Mesenchymal stem cell (in vitro differentiated cells and primary cell): ENCODE measurements around the gene NAT10.

ENCODE experiments used
- DNase-seq: peaks from one replicate; pipeline ENCODE4 v3.0.0-alpha.2; 2013
- H2AFZ ChIP-seq: one replicate; pipeline ENCODE4 v1.6.1; 2013; ENCODE audit warnings: low read depth, mild to moderate bottlenecking, control low read depth, inconsistent platforms, low read length, moderate library complexity
- H2AK5ac ChIP-seq: 2 replicates; pipeline ENCODE4 v1.6.1; 2013; ENCODE audit warnings: low read length, moderate library complexity, mild to moderate bottlenecking, inconsistent platforms; ENCODE audit not compliant: severe bottlenecking
- H2BK120ac ChIP-seq: one replicate; pipeline ENCODE4 v1.6.1; 2013; ENCODE audit warnings: low read depth, mild to moderate bottlenecking, inconsistent platforms, low read length, moderate library complexity
- H2BK12ac ChIP-seq, 2 experiments: one replicate each; pipeline ENCODE4 v1.6.1; 2013; ENCODE audit warnings: inconsistent platforms in 2 of 2, low read length in 2 of 2, mild to moderate bottlenecking in 2 of 2, moderate library complexity in 2 of 2, control low read depth in 1 of 2
- H2BK15ac ChIP-seq: one replicate; pipeline ENCODE4 v1.6.1; 2013; ENCODE audit warnings: mild to moderate bottlenecking, low read depth, inconsistent platforms; ENCODE audit not compliant: poor library complexity, severe bottlenecking
- H2BK5ac ChIP-seq: 2 replicates; pipeline ENCODE4 v1.6.1; 2013; ENCODE audit warnings: low read depth, mild to moderate bottlenecking, low read length, control low read depth, inconsistent platforms; ENCODE audit not compliant: poor library complexity, severe bottlenecking
- H3K14ac ChIP-seq, 2 experiments: one replicate each; pipeline ENCODE4 v1.6.1; 2013; ENCODE audit warnings: inconsistent platforms in 2 of 2, low read length in 2 of 2, control low read depth in 1 of 2, mild to moderate bottlenecking in 1 of 2, moderate library complexity in 1 of 2
- H3K18ac ChIP-seq, 2 experiments: one replicate each; pipeline ENCODE4 v1.6.1; 2013; ENCODE audit warnings: inconsistent platforms in 2 of 2, low read length in 2 of 2, control low read depth in 1 of 2, low read depth in 1 of 2, mild to moderate bottlenecking in 1 of 2
- H3K23ac ChIP-seq, 2 experiments: one replicate each; pipeline ENCODE4 v1.6.1; 2013; ENCODE audit warnings: inconsistent platforms in 2 of 2, low read length in 2 of 2, mild to moderate bottlenecking in 2 of 2, moderate library complexity in 2 of 2, control low read depth in 1 of 2
- H3K27ac ChIP-seq: 2 replicates; pipeline ENCODE4 v1.5.1; 2013; ENCODE audit warnings: mild to moderate bottlenecking, moderate library complexity, low read length, control low read depth, inconsistent platforms; ENCODE audit not compliant: poor library complexity, severe bottlenecking
- H3K27me3 ChIP-seq, 2 experiments: 2 replicates each; pipeline versions ENCODE4 v1.6.1 to v1.7.0; 2013; ENCODE audit warnings: low read length in 2 of 2, mild to moderate bottlenecking in 2 of 2, moderate library complexity in 2 of 2, control low read depth in 1 of 2, inconsistent platforms in 1 of 2; ENCODE audit not compliant: control insufficient read depth in 1 of 2, insufficient read depth in 1 of 2
- H3K36me3 ChIP-seq, 2 experiments: 2 replicates each; pipeline versions ENCODE4 v1.6.1 to v1.7.0; 2013; ENCODE audit warnings: low read length in 2 of 2, control low read depth in 1 of 2, inconsistent platforms in 1 of 2, low read depth in 1 of 2, mild to moderate bottlenecking in 1 of 2; ENCODE audit not compliant: insufficient read depth in 2 of 2, control insufficient read depth in 1 of 2
- H3K4ac ChIP-seq, 2 experiments: one replicate each; pipeline ENCODE4 v1.6.1; 2013; ENCODE audit warnings: inconsistent platforms in 2 of 2, low read length in 2 of 2, mild to moderate bottlenecking in 2 of 2, moderate library complexity in 2 of 2, control low read depth in 1 of 2, low read depth in 1 of 2
- H3K4me1 ChIP-seq: 2 replicates; pipeline ENCODE4 v1.6.1; 2013; ENCODE audit warnings: low read depth, low read length, control low read depth; ENCODE audit not compliant: control insufficient read depth, insufficient read depth
- H3K4me2 ChIP-seq: 2 replicates; pipeline ENCODE4 v1.6.1; 2013; ENCODE audit warnings: low read length, mild to moderate bottlenecking, inconsistent platforms; ENCODE audit not compliant: poor library complexity, severe bottlenecking
- H3K4me3 ChIP-seq, 2 experiments: 2 replicates each; pipeline versions ENCODE4 v1.5.1 to v1.7.0; 2013; ENCODE audit warnings: low read length in 2 of 2, mild to moderate bottlenecking in 2 of 2, control low read depth in 1 of 2, low read depth in 1 of 2; ENCODE audit not compliant: insufficient read depth in 1 of 2
- H3K79me1 ChIP-seq: replicated peaks from 2 replicates; pipeline ENCODE4 v1.6.1; 2013; ENCODE audit warnings: mild to moderate bottlenecking, control low read depth, low read length, inconsistent platforms; ENCODE audit not compliant: poor library complexity, severe bottlenecking
- H3K9ac ChIP-seq: 2 replicates; pipeline ENCODE4 v1.7.0; 2013; ENCODE audit warnings: mild to moderate bottlenecking, low read length, moderate library complexity
- H3K9me3 ChIP-seq: 2 replicates; pipeline ENCODE4 v1.7.0; 2013; ENCODE audit warnings: mild to moderate bottlenecking, low read length; ENCODE audit not compliant: control insufficient read depth
- H4K8ac ChIP-seq: one replicate; pipeline ENCODE4 v1.6.1; 2013; ENCODE audit warnings: inconsistent platforms, mild to moderate bottlenecking, low read length, moderate library complexity
- H4K91ac ChIP-seq: one replicate; pipeline ENCODE4 v1.6.1; 2013; ENCODE audit warnings: mild to moderate bottlenecking, low read length, inconsistent platforms
- WGBS: methylation state at CpG from one replicate; pipeline ENCODE4 v1.1.7; 2013; ENCODE audit warnings: mixed read lengths; 5-methylcytosine and 5-hydroxymethylcytosine counted together

The NAT10 gene

DNA sequence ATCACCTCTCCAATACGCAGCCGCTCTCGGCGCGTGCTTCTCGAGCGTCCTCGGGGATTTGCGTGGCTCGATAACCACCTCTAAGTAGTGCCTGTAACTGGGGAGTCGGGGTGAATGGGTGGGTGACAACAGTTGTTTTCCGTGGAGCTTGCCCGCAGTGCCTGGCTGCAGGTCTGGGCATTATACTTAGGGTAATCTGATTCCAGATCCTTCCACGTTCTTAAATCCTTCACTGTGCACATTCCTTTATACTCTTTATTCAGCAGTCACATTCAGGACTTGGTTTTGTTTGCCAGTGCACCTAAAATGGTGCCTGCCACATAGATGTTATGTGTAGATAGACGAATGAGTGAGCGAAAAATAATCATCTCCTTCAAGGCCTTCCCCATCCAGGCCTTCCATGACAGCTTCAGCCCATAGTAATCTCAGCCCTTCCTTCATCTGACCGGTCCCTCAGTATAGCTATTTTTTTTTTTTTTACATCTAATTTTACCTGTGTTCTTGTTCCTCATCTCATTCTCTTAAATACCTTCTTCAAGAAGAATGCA, 602 bp downstream of the NAT10 start:
- Histone ChIP-seq H2AK5ac (no peak overlapping the region), H2BK120ac (no peak overlapping the region), H3K23ac (peak overlapping the region in 1 of 2 experiments; percentile 36), H3K79me1 (peaks cover 22% of the 10 kb centered on the region), H3K4me1 (peaks cover 3% of the 10 kb centered on the region), H2BK12ac (no peak overlapping the region), H3K4me3 (peak overlapping the region; percentile 73 to 95), H3K4me2 (peak overlapping the region; percentile 4), H4K8ac (peak overlapping the region; percentile 71), H3K9ac (peak overlapping the region; percentile 96), H3K4ac (peak overlapping the region; percentile 36 to 42), H3K18ac (peak overlapping the region; percentile 33 to 44), H3K9me3 (no peaks in the 10 kb centered on the region), H4K91ac (no peak overlapping the region), H3K27me3 (no peaks in the 10 kb centered on the region), H2AFZ (peak overlapping the region; percentile 33), H2BK15ac (no peak overlapping the region), H3K36me3 (peaks cover 8 to 53% of the 10 kb centered on the region in 2 experiments), H3K27ac (peak overlapping the region; percentile 88), H2BK5ac (no peak overlapping the region), H3K14ac (no peak overlapping the region)
- DNase-seq: no peak
- WGBS: 2% methylated on average over 9 of the region's 17 CpGs

GRCh38 chr11:34111722-34112270, 6.4 kb downstream of the NAT10 start:
- H3K27ac ChIP-seq: no peak overlapping the region
- no peak overlapping the region for H2AK5ac ChIP-seq
- H2BK12ac ChIP-seq: no peak overlapping the region
- no peak overlapping the region for H3K14ac ChIP-seq
- no peak for DNase-seq
- no peak overlapping the region for H3K4me2 ChIP-seq
- H3K79me1 ChIP-seq: peaks cover 41% of the 10 kb centered on the region
- no peak overlapping the region for H3K18ac ChIP-seq
- H2BK5ac ChIP-seq: no peak overlapping the region
- 100% methylated on average over 5 of the region's 6 CpGs for WGBS
- no peak overlapping the region for H4K91ac ChIP-seq
- no peak overlapping the region for H3K9ac ChIP-seq
- H2BK15ac ChIP-seq: no peak overlapping the region
- H2BK120ac ChIP-seq: no peak overlapping the region
- H3K36me3 ChIP-seq: peaks cover 36 to 84% of the 10 kb centered on the region in 2 experiments
- no peaks in the 10 kb centered on the region for H3K27me3 ChIP-seq
- no peak overlapping the region for H3K4me3 ChIP-seq
- H3K4me1 ChIP-seq: peaks cover 5% of the 10 kb centered on the region
- H2AFZ ChIP-seq: no peak overlapping the region
- H3K4ac ChIP-seq: no peak overlapping the region
- H4K8ac ChIP-seq: no peak overlapping the region
- H3K23ac ChIP-seq: no peak overlapping the region
- no peaks in the 10 kb centered on the region for H3K9me3 ChIP-seq

DNA sequence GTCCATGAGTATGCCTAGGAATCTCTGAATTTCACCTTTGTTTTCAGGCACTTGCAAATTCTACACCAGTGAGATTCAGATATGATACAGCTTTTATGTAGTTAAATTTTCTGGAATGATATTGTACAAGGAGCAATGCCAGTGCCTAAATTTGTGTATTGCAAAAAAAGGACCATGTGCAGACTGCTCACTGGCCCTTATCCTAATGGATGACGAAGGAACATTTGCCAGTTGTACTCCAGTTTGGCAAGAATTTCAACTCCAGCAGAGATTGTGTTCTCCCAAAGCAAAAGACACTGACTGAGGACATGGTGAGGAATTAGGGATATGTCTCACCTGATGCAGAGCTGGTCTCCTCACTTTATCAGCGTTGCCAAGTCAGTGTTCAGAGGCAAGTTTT, 8.6 kb downstream of the NAT10 start:
- Histone ChIP-seq H3K4me3 (no peak overlapping the region), H4K91ac (no peak overlapping the region), H3K23ac (no peak overlapping the region), H4K8ac (no peak overlapping the region), H2BK15ac (no peak overlapping the region), H3K14ac (no peak overlapping the region), H3K18ac (no peak overlapping the region), H3K4me1 (peaks cover 4% of the 10 kb centered on the region), H2AK5ac (no peak overlapping the region), H3K9ac (no peak overlapping the region), H3K27ac (no peak overlapping the region), H2BK12ac (no peak overlapping the region), H3K4ac (no peak overlapping the region), H2BK120ac (no peak overlapping the region), H3K4me2 (no peak overlapping the region), H2BK5ac (no peak overlapping the region), H3K27me3 (no peaks in the 10 kb centered on the region), H3K79me1 (peaks cover 44% of the 10 kb centered on the region), H3K9me3 (no peaks in the 10 kb centered on the region), H3K36me3 (peaks cover 52 to 96% of the 10 kb centered on the region in 2 experiments), H2AFZ (no peak overlapping the region)
- DNase-seq: no peak
- WGBS: 100% methylated on average over 2 of the region's 2 CpGs

DNA sequence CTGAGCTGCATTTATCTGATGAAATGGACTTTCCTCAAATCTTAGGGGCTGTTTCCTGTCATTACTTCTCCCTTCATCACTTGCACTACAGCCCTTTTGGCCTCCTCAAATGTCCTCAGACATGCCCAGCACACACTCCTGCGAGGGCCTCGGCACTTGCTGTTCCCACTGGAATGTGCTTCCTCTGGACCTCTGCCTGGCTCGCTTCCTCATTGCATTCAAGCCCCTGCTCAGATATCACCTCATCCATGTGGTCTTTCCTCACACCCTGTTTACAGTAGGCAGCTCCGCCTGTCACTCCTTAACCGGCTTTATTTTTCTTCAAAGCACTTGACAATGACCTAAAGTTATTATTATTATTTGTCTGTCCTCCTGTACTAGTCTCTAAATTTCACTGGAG, 9.0 kb downstream of the NAT10 start:
- H3K23ac ChIP-seq: no peak overlapping the region
- no peaks in the 10 kb centered on the region for H3K27me3 ChIP-seq
- peaks cover 4% of the 10 kb centered on the region for H3K4me1 ChIP-seq
- no peak overlapping the region for H2BK15ac ChIP-seq
- H4K91ac ChIP-seq: no peak overlapping the region
- 96% methylated on average over 3 of the region's 5 CpGs for WGBS
- no peak overlapping the region for H3K14ac ChIP-seq
- H3K4me2 ChIP-seq: no peak overlapping the region
- no peak overlapping the region for H2BK120ac ChIP-seq
- H2AFZ ChIP-seq: no peak overlapping the region
- H3K4me3 ChIP-seq: no peak overlapping the region
- H3K18ac ChIP-seq: no peak overlapping the region
- H2BK12ac ChIP-seq: no peak overlapping the region
- no peak overlapping the region for H2BK5ac ChIP-seq
- H3K79me1 ChIP-seq: peaks cover 42% of the 10 kb centered on the region
- no peaks in the 10 kb centered on the region for H3K9me3 ChIP-seq
- peaks cover 55 to 96% of the 10 kb centered on the region in 2 experiments for H3K36me3 ChIP-seq
- H2AK5ac ChIP-seq: no peak overlapping the region
- H3K27ac ChIP-seq: no peak overlapping the region
- no peak for DNase-seq
- no peak overlapping the region for H4K8ac ChIP-seq
- H3K9ac ChIP-seq: no peak overlapping the region
- H3K4ac ChIP-seq: no peak overlapping the region
